Myocyte (in vitro differentiated cells): ENCODE results near the gene SYCP1. TPM values are rescaled to one million over a fixed set of nuclear protein-coding genes. Genes with fewer than 3 reads are reported as not detected.
"Not testable (repeated sequence)": the region's sequence is repeated elsewhere in the genome, so short reads cannot be mapped to it uniquely, and the experiment has no call there.

ENCODE experiments used
- DNase-seq: peaks from one replicate; pipeline ENCODE4 v3.0.0-alpha.2; 2012; ENCODE audit warnings: low read depth
- total RNA-seq: library from RNA; depleted of rRNA; stranded (reverse); fragments of >200 nt; gene quantifications from 2 replicates; pipeline ENCODE4 v1.2.3, GENCODE V29; 2014

The SYCP1 gene
- total RNA-seq, 1 donor from 2014 or later: not detected

DNA sequence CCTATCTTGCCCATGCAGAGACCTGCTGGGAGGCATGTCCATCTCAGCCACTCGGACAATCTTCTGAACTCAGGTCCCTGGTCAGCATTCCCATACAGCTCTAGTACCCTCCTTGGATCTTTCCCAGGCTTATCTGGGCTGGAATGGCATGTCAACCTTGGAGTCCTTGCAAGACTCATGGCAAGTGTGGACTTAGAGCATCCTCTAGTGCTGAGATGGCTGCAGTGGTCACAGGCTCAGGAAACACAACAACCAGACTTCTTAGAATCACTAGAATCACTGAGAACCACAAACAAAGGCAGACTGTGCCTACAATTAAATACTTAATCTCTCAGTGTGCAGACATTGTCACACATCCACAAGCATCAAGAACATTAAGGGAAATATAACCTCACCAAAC is 101.9 kb downstream of the SYCP1 start:
- peak; percentile 14 for DNase-seq

DNA sequence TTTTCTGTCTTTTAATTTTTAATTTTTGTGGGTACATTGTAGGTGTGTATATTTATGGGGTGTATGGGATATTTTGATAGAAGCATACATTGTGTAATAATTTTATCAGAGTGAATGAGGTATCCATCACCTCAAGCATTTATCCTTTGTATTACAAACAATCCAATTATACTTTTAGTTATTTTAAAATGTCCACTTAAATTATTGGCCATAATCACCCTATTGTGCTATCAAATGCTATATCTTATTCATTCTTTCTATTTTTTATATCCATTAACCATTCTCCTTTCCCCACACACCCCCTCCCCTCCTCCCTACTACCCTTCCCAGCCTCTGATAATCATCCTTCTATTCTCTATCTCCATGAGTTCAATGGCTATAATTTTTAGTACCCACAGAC is 104.8 kb downstream of the SYCP1 start:
- DNase-seq: no peak

DNA sequence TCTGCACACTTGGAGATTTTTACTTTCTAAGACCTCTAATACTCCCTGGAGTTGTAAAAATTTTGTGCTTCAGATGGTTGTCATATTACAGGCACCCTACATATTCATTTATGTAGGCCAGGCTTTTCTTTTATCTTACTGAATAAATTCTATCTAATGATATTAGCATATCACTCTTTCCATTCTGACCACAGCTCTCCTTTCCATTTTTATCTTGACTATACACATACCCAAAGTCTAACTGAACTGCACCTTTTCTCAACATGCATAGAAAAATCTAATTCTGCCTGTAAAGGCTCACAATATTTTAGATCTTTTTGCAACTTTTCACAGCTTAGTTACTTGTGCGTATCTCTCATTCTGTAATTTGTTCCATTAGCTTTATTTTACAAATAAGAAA is 122.2 kb downstream of the SYCP1 start:
- DNase-seq: no peak

DNA sequence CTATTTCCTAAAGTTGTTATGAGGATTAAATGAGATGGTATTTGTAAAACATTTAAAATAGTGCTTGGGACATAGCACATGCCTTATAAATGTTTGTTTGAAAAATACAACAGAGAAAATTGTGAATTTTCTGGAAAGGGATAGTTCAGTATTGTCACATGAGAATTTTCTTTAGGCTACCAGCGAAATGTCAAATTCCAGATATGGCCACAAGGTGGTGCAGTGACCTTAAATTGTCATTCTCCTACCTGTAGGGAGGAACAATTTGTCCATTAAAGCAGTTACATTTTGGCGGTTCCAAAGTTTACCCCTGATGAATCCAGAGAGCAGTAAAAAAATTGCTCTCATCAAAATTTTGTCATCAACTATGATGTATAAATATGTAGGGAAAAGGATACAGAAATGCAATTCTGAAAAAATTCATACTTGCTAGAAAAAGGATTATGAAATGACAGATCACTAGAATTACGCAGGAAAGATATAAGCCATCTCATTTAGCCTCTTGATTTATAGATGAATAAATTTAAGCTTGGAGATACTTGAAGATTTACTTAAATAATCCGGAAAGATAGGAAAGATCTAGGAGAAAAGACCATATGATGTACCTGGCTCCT is 124.7 kb downstream of the SYCP1 start:
- DNase-seq: peak; percentile 71

DNA sequence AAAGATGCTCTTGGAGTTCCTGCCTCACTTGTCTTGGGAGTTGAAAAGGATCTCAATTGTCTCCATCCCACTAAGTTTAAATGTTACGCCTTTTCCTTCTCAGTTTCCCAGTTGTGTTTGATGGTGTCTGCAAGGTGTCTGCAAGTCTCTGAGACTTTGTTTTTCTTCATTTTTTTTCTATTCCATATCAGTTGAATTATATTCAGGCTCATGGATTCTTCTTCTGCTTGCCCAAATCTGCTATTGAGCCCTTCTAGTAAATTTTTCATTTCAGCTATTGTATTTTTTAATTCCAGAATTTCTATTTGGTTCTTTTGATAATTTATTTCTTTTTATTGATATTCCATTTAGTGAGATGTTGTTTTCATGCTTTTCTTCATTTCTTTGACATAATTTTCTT is 127.6 kb downstream of the SYCP1 start:
- DNase-seq: no peak

DNA sequence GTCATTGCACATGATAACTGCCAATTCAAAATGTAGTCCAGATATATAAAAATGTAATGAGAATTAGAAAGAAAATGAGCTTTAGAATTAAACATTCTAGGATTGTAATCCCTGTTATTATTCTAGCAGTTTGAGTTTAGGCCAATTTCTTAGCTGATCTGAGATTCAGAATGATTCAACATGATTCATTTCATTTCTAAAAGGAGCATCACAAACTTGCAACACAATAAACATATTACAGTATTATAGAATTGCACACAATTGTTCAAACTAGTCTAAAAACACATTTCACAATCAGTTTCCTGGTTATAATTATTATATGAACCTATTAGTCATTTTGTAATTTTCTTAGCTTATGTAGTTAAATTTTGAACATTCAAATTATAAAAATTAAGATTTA is 131.6 kb downstream of the SYCP1 start:
- no peak for DNase-seq

DNA sequence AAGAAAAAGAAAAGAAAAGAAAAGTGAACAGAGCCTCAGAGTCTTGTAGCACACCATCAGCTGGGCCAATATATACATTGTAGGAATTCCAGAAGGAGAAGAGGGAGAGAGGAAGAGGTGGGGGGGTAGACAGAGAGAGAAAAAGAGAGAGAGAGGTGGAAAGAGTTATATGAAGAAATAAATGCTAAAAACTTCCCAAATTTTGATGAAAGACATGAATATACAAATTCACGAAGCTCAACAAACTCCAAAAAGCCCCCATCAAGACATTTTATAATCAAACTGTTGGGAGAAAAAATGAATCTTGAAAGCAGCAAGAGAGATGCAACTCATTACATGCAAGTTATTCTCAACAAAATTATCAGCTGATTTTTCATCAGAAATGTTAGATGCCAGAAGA is 133.4 kb downstream of the SYCP1 start:
- no peak for DNase-seq

DNA sequence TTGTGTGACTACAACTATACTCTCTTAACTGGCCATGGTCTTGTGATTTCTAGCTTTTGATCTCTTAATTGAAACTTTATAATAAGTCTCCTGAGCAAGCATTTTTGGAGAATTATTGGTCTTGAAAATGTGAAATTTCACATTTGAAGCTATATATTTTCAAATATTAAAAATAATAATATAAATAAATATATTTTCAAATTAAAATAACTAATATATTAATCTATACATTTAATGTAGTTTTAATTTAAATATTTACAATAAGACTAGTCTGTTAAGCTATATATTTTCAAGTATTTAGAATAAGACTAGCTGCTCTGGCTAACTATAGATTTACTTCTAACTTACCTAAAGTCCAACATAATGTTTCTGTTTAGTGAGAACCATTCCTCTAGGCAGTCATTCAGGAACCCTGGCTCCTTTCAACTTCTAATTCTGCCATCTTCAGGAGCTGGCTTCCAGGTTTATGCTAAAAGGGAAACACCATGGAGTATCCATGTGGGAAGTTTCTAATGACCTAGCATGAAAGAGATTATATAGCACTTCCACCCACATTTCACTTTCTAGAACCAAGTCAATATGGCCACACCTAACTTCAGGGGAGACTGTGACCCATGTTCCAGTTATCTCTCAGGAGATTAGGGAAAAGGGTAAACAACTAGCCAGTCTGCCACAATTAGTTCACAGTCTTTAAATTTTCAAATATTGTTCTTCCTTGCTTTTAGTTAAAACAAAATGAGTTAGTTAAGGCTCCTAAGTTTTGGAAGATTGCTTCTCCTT is 143.0 kb downstream of the SYCP1 start:
- DNase-seq: no peak

DNA sequence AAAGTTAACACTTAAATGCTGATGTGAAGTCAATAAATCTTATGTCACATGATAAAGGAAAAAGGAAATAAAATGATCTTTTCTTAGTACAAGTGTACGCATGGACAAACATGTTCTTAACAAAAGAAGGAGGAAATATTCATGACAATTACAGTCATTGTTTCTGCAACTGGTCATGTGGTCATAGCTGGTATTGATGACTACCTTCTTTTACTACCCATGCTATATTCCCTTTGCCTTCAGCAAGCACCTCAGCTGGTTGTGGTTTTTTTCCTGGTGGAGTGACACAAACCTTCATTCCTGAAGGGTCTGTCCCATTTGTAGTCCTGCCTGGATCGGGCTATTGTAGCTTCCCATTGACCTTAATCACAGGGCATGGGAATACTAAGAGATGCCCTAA is 151.5 kb downstream of the SYCP1 start:
- DNase-seq: no peak

DNA sequence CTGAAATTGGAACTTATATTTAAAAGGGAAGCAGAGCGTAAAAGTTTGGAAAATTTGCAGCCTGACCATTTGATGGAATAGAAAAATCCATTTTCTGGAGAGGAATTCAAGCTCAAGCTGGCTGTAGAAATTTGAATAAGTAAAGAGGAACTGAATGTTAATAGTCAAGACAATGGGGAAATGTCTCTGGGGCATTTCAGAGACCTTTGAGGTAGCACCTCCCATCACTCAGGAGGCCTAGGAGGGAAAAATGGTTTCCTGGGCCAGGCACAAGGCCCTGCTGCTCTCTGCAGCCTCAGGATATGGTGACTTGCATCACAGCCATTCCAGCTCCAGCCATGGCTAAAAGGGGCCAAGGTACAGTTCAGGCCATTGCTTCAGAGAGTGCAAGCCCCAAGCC is 157.3 kb downstream of the SYCP1 start:
- no peak for DNase-seq

DNA sequence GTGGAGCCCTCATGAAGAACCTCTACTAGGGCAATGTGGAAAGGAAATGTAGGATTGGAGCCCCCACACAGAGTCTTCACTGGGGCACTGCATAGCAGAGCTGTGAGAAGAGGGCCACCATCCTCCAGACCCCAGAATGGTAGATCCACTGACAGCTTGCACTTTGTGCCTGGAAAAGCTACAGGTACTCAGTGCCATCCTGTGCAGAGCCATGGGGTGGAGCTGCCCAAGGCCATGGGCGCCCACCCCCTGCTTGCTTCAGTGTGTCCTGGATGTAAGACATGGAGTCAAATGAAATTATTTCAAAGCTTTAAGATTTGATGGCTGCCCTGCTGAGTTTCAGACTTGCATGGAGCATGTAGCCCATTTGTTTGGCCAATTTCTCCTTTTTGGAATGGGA is 157.8 kb downstream of the SYCP1 start:
- DNase-seq: no peak

DNA sequence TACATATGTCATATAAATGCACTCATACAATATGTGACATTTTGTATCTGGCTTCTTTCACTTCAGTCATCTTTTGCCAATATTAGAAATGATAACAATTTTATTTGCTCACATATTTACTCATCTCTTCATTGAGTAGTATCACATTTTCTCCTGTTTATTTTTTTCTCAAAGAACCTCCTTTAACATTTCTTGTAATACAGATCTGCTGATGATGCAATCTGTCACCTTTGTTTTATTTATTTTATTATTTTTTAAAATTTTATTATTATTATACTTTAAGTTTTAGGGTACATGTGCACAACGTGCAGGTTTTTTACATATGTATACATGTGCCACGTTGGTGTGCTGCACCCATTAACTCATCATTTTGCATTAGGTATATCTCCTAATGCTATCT is 159.1 kb downstream of the SYCP1 start:
- no peak for DNase-seq

DNA sequence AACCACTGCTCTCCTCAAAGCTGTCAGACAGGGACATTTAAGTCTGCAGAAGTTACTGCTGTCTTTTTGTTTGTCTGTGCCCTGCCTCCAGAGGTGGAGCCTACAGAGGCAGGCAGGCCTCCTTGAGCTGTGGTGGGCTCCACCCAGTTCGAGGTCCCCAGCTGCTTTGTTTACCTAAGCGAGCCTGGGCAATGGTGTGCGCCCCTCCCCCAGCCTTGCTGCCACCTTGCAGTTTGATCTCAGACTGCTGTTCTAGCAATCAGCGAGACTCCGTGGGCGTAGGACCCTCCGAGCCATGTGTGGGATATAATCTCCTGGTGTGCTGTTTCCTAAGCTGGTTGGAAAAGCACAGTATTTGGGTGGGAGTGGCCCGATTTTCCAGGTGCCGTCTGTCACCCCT is 164.9 kb downstream of the SYCP1 start:
- not testable (repeated sequence) for DNase-seq

DNA sequence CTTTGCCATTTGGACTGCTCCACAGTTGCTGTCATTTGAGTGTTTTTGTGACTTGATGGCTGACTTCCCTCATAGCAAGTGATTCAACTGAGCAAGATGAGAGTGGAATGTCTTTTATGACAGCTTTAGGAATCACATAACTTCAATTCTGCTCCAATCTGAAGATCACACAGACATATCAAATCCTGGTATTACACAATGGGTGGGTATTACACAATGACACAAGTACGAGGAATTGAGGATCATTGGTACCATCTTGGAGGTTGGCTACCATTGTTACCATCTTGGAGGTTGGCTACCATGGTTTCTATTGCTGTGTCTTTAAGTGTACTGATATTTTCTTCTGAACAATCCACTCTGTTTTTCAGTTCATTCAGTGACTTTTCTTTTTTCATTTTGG is 166.5 kb downstream of the SYCP1 start:
- no peak for DNase-seq

DNA sequence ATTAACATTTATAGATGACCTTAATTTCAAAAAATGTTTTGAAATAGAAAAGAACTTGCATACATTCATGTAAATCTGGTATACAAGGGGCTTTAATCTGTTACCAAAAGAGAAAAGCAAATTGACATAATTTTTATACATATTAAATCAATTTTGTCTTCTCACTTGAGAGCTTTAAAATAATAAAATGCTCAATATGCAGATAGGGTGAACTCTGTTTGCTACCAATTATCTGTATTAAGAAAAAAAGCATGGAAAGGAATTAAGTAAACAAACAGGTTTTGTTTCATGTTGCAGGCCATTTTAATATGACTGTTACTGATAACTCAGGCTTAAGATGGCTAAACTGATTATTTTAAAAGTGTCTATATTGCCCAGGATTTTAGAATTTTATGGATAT is 168.9 kb downstream of the SYCP1 start:
- no peak for DNase-seq

DNA sequence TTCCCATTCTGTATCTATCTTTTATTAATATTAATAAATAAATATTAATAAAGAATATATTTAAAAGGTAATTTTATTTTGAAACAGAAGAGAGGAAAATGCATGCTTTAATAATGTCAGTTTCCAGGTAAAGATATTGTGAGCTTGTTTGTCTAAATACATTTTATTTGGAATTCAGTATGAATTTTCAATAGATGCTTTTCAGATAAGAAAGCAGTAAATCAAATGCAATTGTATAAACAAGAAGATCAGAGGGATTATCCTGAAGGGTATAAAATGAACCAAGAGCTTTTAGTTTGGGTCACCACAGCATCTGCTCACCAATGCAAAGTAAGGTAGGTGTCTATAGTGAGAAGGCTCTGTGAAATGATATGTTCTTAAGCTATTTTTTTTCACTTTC is 174.9 kb downstream of the SYCP1 start, which contains the start of gene TSHB:
Gene TSHB (plus strand): TSS at position 301 of the 400 bp plus-strand sequence. CDS start 3,537 bp downstream, outside the sequence.
- DNase-seq: no peak

DNA sequence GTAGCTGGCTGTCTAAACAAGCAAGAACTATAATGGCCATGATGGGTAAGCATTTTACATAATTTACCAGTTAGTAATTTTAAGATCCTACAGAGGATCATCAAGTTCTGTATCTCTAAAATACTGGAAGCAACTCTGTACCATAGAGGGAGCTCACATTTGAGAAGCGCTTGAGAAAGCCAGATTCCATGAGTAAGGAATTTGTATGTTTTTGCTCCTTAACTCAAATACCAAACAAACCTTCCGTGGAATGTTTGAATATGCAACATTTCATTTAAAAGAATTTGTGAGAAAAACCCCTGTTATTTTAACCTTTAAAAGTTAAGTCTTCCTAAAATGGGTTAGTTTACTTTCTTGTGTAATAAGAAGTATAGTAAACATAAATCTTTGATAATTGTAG is 176.9 kb downstream of the SYCP1 start:
- DNase-seq: no peak

DNA sequence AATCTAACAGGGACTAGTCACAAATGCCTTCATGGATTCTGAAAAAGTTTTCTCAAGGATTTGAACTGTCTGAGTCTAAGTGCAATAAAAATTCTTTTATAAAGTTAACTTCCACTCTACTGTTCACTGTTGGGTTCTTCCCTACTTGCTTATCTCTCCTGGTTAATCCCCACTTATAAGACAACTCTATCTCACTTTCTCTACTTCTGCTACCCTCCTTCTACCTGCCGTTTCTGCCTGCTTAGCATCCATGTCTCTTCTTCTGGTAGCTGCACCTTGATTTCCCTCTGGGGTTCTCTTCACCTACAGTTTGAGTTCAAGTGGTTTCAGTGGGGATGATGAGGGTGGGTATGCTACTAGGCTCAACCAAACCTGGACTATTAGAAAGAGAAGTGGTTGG is 181.0 kb downstream of the SYCP1 start:
- DNase-seq: no peak

DNA sequence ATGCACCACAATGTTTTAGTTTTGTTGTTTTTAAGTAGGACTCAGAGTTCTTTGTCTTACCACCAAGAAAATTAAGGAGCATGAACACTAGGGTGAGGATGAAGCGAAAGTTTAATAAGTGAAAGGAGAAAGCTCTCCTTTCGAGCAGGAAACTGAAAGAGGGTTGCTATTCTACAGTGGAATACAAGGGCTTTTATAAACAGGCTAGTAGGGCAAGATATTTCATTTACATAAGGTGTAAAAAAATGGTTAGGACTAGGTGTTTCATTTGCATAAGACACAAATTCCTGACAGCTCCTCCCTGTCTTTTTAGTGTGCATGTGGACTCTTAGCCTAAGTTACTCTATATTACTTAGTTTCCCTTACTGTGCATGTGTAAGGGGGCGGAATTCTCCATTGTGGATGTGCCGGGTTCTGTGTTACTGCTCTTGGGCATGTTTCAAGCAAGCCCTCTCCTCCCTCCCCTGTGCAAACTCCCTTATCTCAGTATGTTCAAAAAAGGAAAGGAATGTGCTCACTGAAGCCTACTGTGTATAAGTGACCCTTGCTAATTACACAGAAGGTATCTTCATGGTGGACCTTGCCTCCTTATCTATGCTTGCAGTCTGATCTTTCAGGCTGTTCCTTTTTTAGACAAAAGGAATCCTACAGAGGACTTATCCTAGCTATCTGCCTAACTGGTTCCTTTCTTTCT is 182.3 kb downstream of the SYCP1 start:
- no peak for DNase-seq

DNA sequence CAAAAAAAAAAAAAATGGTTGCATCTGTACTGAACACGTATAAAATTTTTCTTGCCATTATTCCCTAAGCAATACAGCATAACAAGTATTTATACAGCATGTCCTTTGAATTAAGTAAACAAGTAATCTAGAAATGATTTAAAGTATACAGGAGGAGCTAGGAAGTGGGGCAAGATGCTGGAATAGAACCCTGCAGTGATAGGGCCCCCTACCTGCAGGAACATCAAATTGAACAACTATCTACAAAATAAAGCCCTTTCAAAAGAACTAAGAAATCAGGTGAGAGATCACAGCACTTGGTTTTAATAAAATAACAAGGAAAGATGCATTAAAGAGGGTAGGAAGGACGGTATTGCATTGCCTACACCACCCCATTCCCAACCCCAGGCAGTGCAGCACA is 185.8 kb downstream of the SYCP1 start:
- no peak for DNase-seq

DNA sequence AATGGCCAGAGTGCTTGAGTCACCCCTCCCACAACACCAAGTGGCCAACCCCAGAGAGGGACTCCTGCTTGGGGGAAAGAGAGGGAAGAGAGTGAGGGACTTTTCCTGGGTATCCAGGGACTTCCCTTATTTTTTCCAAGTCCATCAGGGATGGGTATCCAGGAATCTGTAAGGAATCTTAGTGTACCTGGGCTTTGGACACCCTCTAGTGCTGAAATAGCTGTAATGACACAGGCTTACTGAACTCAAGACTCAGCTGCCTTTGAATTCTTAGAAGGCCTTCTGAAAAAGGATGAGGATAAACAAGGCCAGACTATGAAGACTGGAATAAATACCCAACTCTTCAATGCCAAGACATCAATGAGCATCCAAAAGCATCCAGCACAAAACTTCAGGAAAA is 187.0 kb downstream of the SYCP1 start:
- peak; percentile 11 for DNase-seq
